Measurements from ENCODE around the gene MORN2.
"Not testable (repeated sequence)": the region's sequence is repeated elsewhere in the genome, so short reads cannot be mapped to it uniquely, and the experiment has no call there.

MORN2 gene

GRCh38 chr2:38875576-38876367 is at the start of gene MORN2, which contains the start of gene DHX57:
Gene MORN2, plus strand, starts transcription at chr2:38875976.
Gene DHX57, minus strand, starts transcription at chr2:38875934. Its CDS starts 7,529 bp downstream, at chr2:38868405.
- peak; percentile 66 for DNase-seq

- not testable (repeated sequence) for DNase-seq
These were observed 48.1 kb upstream of the MORN2 start for GRCh38 chr2:38827539-38828145.

GRCh38 chr2:38828460-38828859 is 47.3 kb upstream of the MORN2 start:
- DNase-seq, result no peak

- DNase-seq, result no peak
These were observed 45.8 kb upstream of the MORN2 start for GRCh38 chr2:38829971-38830370.

GRCh38 chr2:38830526-38831159 is 45.1 kb upstream of the MORN2 start:
- no peak for DNase-seq

- DNase-seq, result no peak
These were observed 40.7 kb upstream of the MORN2 start for GRCh38 chr2:38835015-38835601.

GRCh38 chr2:38835990-38836389 is 39.8 kb upstream of the MORN2 start:
- DNase-seq, result no peak

GRCh38 chr2:38836791-38837190 is 39.0 kb upstream of the MORN2 start:
- DNase-seq, result no peak

GRCh38 chr2:38850045-38850444 is 25.7 kb upstream of the MORN2 start:
- DNase-seq, result no peak

- no peak for DNase-seq
These were observed 19.6 kb upstream of the MORN2 start for GRCh38 chr2:38856165-38856564.

- DNase-seq, result no peak
These were observed 13.3 kb upstream of the MORN2 start for GRCh38 chr2:38862476-38862875.

- DNase-seq, result no peak
These were observed 12.6 kb upstream of the MORN2 start for GRCh38 chr2:38863061-38863695.

- DNase-seq, result no peak
These were observed 8.9 kb upstream of the MORN2 start for GRCh38 chr2:38866773-38867443.

GRCh38 chr2:38871432-38871831 is 4.3 kb upstream of the MORN2 start:
- DNase-seq, result no peak

- DNase-seq, result no peak
These were observed 2.0 kb upstream of the MORN2 start for GRCh38 chr2:38873763-38874162.

- DNase-seq, result no peak
These were observed 575 bp upstream of the MORN2 start for GRCh38 chr2:38875227-38875575.

GRCh38 chr2:38876407-38876806 is 631 bp downstream of the MORN2 start:
- DNase-seq, result no peak

- no peak for DNase-seq
These were observed 10.3 kb downstream of the MORN2 start for GRCh38 chr2:38886063-38886462.

GRCh38 chr2:38887347-38887746 is 11.6 kb downstream of the MORN2 start:
- no peak for DNase-seq

- no peak for DNase-seq
These were observed 12.3 kb downstream of the MORN2 start for GRCh38 chr2:38887902-38888554.

- no peak for DNase-seq
These were observed 13.3 kb downstream of the MORN2 start for GRCh38 chr2:38889045-38889444.

GRCh38 chr2:38889575-38889974 is 13.8 kb downstream of the MORN2 start, which contains the start of gene ARHGEF33:
Gene ARHGEF33, plus strand, starts transcription at chr2:38889875. Its CDS starts 29,573 bp downstream, at chr2:38919448.
- DNase-seq, result no peak
